GM12891 (cell line): ENCODE data around the gene CD47.

Experiments used
- DNase-seq: peaks from one replicate; pipeline ENCODE4 v3.0.0; 2011; ENCODE audit warnings: low spot score; ENCODE audit not compliant: insufficient read length
- FAIRE-seq: peaks from 2 replicates; lab custom pipeline; 2011; peaks lifted over from hg19 to GRCh38; lab: Jason Lieb, UNC
- PAX5 ChIP-seq: IDR thresholded peaks from 2 replicates; pipeline ENCODE4 v1.6.1; 2011; ENCODE audit warnings: low read length, moderate library complexity, mild to moderate bottlenecking; ENCODE audit not compliant: insufficient read depth, severe bottlenecking
- POLR2A ChIP-seq: IDR thresholded peaks from 2 replicates; pipeline ENCODE4 v1.6.1; 2011; ENCODE audit warnings: low read depth, low read length, control low read depth
- POLR2AphosphoS5 ChIP-seq: IDR thresholded peaks from 2 replicates; pipeline ENCODE4 v1.6.1; 2011; ENCODE audit warnings: low read depth, low read length, control low read depth
- POU2F2 ChIP-seq: IDR thresholded peaks from 2 replicates; pipeline ENCODE4 v1.6.1; 2011; ENCODE audit warnings: low read depth, mild to moderate bottlenecking, control low read depth, low read length, moderate library complexity
- SPI1 ChIP-seq: IDR thresholded peaks from 2 replicates; pipeline ENCODE4 v1.6.1; 2011; ENCODE audit warnings: low read depth, low read length, control low read depth
- TAF1 ChIP-seq: IDR thresholded peaks from 2 replicates; pipeline ENCODE4 v1.6.1; 2011; ENCODE audit warnings: low read depth, low read length, control low read depth

Gene CD47

GRCh38 chr3:108022256-108023150 lies 68.3 kb downstream of the CD47 start:
- TF ChIP-seq TAF1 (no peak), POLR2A (no peak), SPI1 (no peak), POU2F2 (no peak), POLR2AphosphoS5 (no peak), PAX5 (no peak)
- DNase-seq (no peak), FAIRE-seq (no peak)

GRCh38 chr3:108021533-108021932 lies 69.3 kb downstream of the CD47 start:
- no peak for FAIRE-seq

GRCh38 chr3:108021131-108021530 lies 69.7 kb downstream of the CD47 start:
- no peak for TF ChIP-seq POLR2A
- no peak for TF ChIP-seq POLR2AphosphoS5
- TF ChIP-seq TAF1, result no peak
- TF ChIP-seq SPI1, result no peak
- no peak for TF ChIP-seq PAX5
- TF ChIP-seq POU2F2, result no peak
- DNase-seq (no peak), FAIRE-seq (no peak)

More at GRCh38 chr3:108021533-108021932, 69.3 kb downstream of the CD47 start:
- DNase-seq, result no peak
- no peak for TF ChIP-seq TAF1
- TF ChIP-seq SPI1, result no peak
- no peak for TF ChIP-seq PAX5
- no peak for TF ChIP-seq POU2F2
- TF ChIP-seq POLR2AphosphoS5, result no peak
- no peak for TF ChIP-seq POLR2A

- no peak for FAIRE-seq
- no peak for DNase-seq
- TF ChIP-seq PAX5 (no peak), TAF1 (no peak)
Observed at GRCh38 chr3:108018552-108018951, 72.3 kb downstream of the CD47 start.

GRCh38 chr3:108017587-108017986 lies 73.2 kb downstream of the CD47 start:
- DNase-seq (no peak), FAIRE-seq (no peak)
- TF ChIP-seq POLR2A (no peak), TAF1 (no peak), POU2F2 (no peak), POLR2AphosphoS5 (no peak), SPI1 (no peak), PAX5 (no peak)

- TF ChIP-seq POLR2AphosphoS5 (no peak), PAX5 (no peak), TAF1 (no peak), SPI1 (no peak), POLR2A (no peak), POU2F2 (no peak)
- no peak for DNase-seq
- FAIRE-seq, result no peak
Observed at GRCh38 chr3:108014943-108015342, 75.9 kb downstream of the CD47 start.

GRCh38 chr3:108013141-108014055 lies 77.4 kb downstream of the CD47 start:
- no peak for FAIRE-seq
- no peak for DNase-seq

GRCh38 chr3:108012304-108012703 lies 78.5 kb downstream of the CD47 start:
- FAIRE-seq, result no peak
- DNase-seq, result no peak
- no peak for TF ChIP-seq POLR2A
- no peak for TF ChIP-seq TAF1
- no peak for TF ChIP-seq POLR2AphosphoS5
- no peak for TF ChIP-seq POU2F2
- no peak for TF ChIP-seq PAX5
- no peak for TF ChIP-seq SPI1

More at GRCh38 chr3:108013141-108014055, 77.4 kb downstream of the CD47 start:
- TF ChIP-seq POLR2A, result no peak
- TF ChIP-seq PAX5, result no peak
- TF ChIP-seq SPI1, result no peak
- TF ChIP-seq TAF1, result no peak
- TF ChIP-seq POLR2AphosphoS5, result no peak
- no peak for TF ChIP-seq POU2F2

- TF ChIP-seq POU2F2, result no peak
- no peak for TF ChIP-seq TAF1
- no peak for TF ChIP-seq PAX5
- no peak for TF ChIP-seq POLR2AphosphoS5
- no peak for TF ChIP-seq SPI1
- TF ChIP-seq POLR2A, result no peak
- no peak for FAIRE-seq
Observed at GRCh38 chr3:108011616-108012015, 79.2 kb downstream of the CD47 start.

More at GRCh38 chr3:108011616-108012015, 79.2 kb downstream of the CD47 start:
- no peak for DNase-seq
